Uterus (tissue), 2 donors: Measurements from ENCODE around the gene HHIPL1.

Experiments
- CTCF ChIP-seq, 4 experiments: fragments of 200-600 bp in 2 of 4; fragments of 450-650 bp in 2 of 4; sonication (generic) in 2 of 4; IDR thresholded peaks; one replicate each; pipeline ENCODE4 v1.5.1; 2016 to 2019; ENCODE audit warnings: antibody characterized with exemption in 4 of 4, mild to moderate bottlenecking in 2 of 4, moderate library complexity in 1 of 4
- POLR2A ChIP-seq, 2 donors: fragments of 450-650 bp; IDR thresholded peaks; one replicate each; pipeline ENCODE4 v1.6.1; 2016; ENCODE audit warnings: antibody characterized with exemption in 2 of 2, mild to moderate bottlenecking in 1 of 2, moderate library complexity in 1 of 2

- TF ChIP-seq POLR2A (IDR thresholded peaks at IDR 0.05), result no peak
- TF ChIP-seq CTCF (IDR thresholded peaks at IDR 0.05), result no peak
These were observed 9.8 kb upstream of the HHIPL1 start for GRCh38 chr14:99635116-99635515.
